OCI-LY7 (cell line): ENCODE data around the gene HPSE. TPM values are rescaled to one million over a fixed set of nuclear protein-coding genes. Genes with fewer than 3 reads are reported as not detected.

Experiments
- BruUV-seq: library from RNA; stranded (reverse); fragments of 400-500 nt; replicated peaks from 2 replicates; lab custom pipeline; 2021; lab: Mats Ljungman, UMichigan
- CTCF ChIA-PET: fragments of 300-600 bp; sonication (Branson Sonifier 250); formaldehyde crosslinking; loops from one replicate; lab custom pipeline; 2022; ENCODE audit warnings: antibody characterized with exemption; ENCODE audit not compliant: unreplicated experiment; lab: Charles Lee
- POLR2A ChIA-PET: fragments of 300-600 bp; sonication (Branson Sonifier 250); formaldehyde crosslinking; loops from one replicate; lab custom pipeline; 2022; ENCODE audit warnings: antibody characterized with exemption; lab: Charles Lee
- DNase-seq: peaks from one replicate; pipeline ENCODE4 v3.0.0-alpha.2; 2015; ENCODE audit warnings: low spot score
- H2AFZ ChIP-seq: fragments of 200-600 bp; sonication (generic), shearing (Covaris generic); 2 replicates; pipeline ENCODE4 v1.6.1; 2014; ENCODE audit warnings: mild to moderate bottlenecking, antibody characterized with exemption, low read length, moderate library complexity
- H3K27ac ChIP-seq: fragments of 200-600 bp; sonication (generic); 2 replicates; pipeline ENCODE4 v1.5.1; 2014; ENCODE audit warnings: mixed run types, low read depth, mild to moderate bottlenecking, moderate library complexity, low read length, inconsistent platforms; ENCODE audit not compliant: poor library complexity, severe bottlenecking
- H3K36me3 ChIP-seq: fragments of 200-600 bp; sonication (generic); 2 replicates; pipeline ENCODE4 v1.6.1; 2014; ENCODE audit warnings: mild to moderate bottlenecking, antibody characterized with exemption, low read length, moderate library complexity, mixed read lengths; ENCODE audit not compliant: insufficient read depth
- H3K4me1 ChIP-seq: fragments of 200-600 bp; sonication (generic); 2 replicates; pipeline ENCODE4 v1.5.1; 2014; ENCODE audit warnings: mild to moderate bottlenecking, low read length; ENCODE audit not compliant: insufficient read depth, poor library complexity, severe bottlenecking
- H3K4me2 ChIP-seq: fragments of 200-600 bp; sonication (generic); 2 replicates; pipeline ENCODE4 v1.6.1; 2014; ENCODE audit warnings: mild to moderate bottlenecking, low read length
- H3K4me3 ChIP-seq: fragments of 200-600 bp; sonication (generic); 2 replicates; pipeline ENCODE4 v1.5.1; 2014; ENCODE audit warnings: mild to moderate bottlenecking, low read depth, low read length; ENCODE audit not compliant: poor library complexity, severe bottlenecking
- H3K79me2 ChIP-seq: fragments of 200-600 bp; sonication (generic); 2 replicates; pipeline ENCODE4 v1.6.1; 2016; ENCODE audit warnings: low read depth, mild to moderate bottlenecking, low read length, moderate library complexity, mixed read lengths; ENCODE audit not compliant: insufficient read depth
- H3K9me2 ChIP-seq: fragments of 200-600 bp; sonication (generic); 2 replicates; pipeline ENCODE4 v1.6.1; 2016; ENCODE audit warnings: mild to moderate bottlenecking, low read length, mixed read lengths; ENCODE audit not compliant: insufficient read depth
- H3K9me3 ChIP-seq: fragments of 200-600 bp; sonication (generic); 2 replicates; pipeline ENCODE4 v1.6.1; 2014; ENCODE audit warnings: mild to moderate bottlenecking, mixed run types, low read length, mixed read lengths
- H4K20me1 ChIP-seq: fragments of 200-600 bp; sonication (generic); 2 replicates; pipeline ENCODE4 v1.6.1; 2014; ENCODE audit warnings: mild to moderate bottlenecking, antibody characterized with exemption, low read length, moderate library complexity, mixed read lengths; ENCODE audit not compliant: insufficient read depth
- CTCF ChIP-seq: fragments of 200-600 bp; sonication (generic); conservative IDR thresholded peaks from 2 replicates; pipeline ENCODE4 v1.5.1; 2014; ENCODE audit warnings: mild to moderate bottlenecking, antibody characterized with exemption, low read length, moderate library complexity, mixed read lengths
- EZH2phosphoT487 ChIP-seq: fragments of 200-600 bp; sonication (generic); IDR thresholded peaks from 2 replicates; pipeline ENCODE4 v1.6.1; 2018; ENCODE audit warnings: low read depth, borderline replicate concordance, mild to moderate bottlenecking, mixed run types, antibody characterized with exemption, low read length, moderate library complexity, mixed read lengths
- intact Hi-C: fragments of 100-400 bp; cut with micrococcal nuclease; formaldehyde crosslinking; loops from one replicate; pipeline ENCODE4 v1.10.0; 2022; ENCODE audit not compliant: unreplicated experiment
- total RNA-seq, 2 experiments: library from RNA; depleted of rRNA in 1 of 2; stranded (reverse); fragments of >200 nt in 1 of 2; shearing (Covaris generic) in 1 of 2; gene quantifications; 2 replicates each; pipeline ENCODE4 v1.2.3, GENCODE V29; 2014 to 2022

The HPSE gene
- total RNA-seq, 2 experiments from 2014 or later = 2.4 to 3.1 TPM

DNA sequence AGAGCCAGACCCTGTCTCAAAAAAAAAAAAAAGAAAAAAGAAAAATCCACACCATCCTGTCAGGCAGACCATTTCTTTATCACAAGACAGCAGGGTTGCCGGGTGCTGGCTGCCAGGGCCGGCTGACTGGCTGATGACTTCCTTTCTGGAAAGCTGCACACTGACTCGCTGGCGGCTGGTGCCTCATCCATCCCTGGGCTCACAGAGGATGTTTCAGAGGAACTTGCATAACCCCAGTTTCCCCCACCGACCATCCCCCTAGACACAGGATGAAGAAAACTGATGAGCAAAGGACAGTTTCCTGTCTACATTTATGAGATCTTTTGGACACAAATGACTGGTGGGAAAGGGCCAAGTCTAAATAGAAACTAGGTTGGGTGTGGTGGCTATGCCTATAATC is 14.1 kb downstream of the HPSE start:
- POLR2A ChIA-PET = interaction anchor here (0.6 kb wide), 2 partner anchors 370 to 563 kb away, joined by 3 to 4 read pairs; no protein-coding TSS in a partner anchor
- intact Hi-C loops = no loop called here
- no peak for DNase-seq

GRCh38 chr4:83318666-83319065 is 16.0 kb downstream of the HPSE start:
- Histone ChIP-seq H2AFZ (no peak overlapping the region), H3K27ac (no peak overlapping the region), H3K4me2 (no peak overlapping the region), H3K36me3 (no peaks in the 10 kb centered on the region), H3K4me3 (no peak overlapping the region), H3K9me2 (no peaks in the 10 kb centered on the region), H3K79me2 (no peaks in the 10 kb centered on the region), H3K9me3 (no peaks in the 10 kb centered on the region), H3K4me1 (no peaks in the 10 kb centered on the region), H4K20me1 (no peaks in the 10 kb centered on the region)
- no peak for TF ChIP-seq CTCF
- TF ChIP-seq EZH2phosphoT487 = no peak
- intact Hi-C loops = no loop called here
- CTCF ChIA-PET = no interaction called here
- DNase-seq = no peak
- POLR2A ChIA-PET = interaction anchor here (0.7 kb wide), 2 partner anchors 414 to 569 kb away, joined by 3 to 5 read pairs; no protein-coding TSS in a partner anchor
- BruUV-seq = no TSS peak

More for the DNA sequence above, 14.1 kb downstream of the HPSE start:
- no peak overlapping the region for H3K4me2 ChIP-seq
- TF ChIP-seq CTCF (no peak), EZH2phosphoT487 (no peak)
- H3K79me2 ChIP-seq = no peaks in the 10 kb centered on the region
- H3K27ac ChIP-seq = no peak overlapping the region
- no peaks in the 10 kb centered on the region for H3K36me3 ChIP-seq
- no TSS peak for BruUV-seq
- H2AFZ ChIP-seq = no peak overlapping the region
- no peaks in the 10 kb centered on the region for H3K9me2 ChIP-seq
- H3K9me3 ChIP-seq = no peaks in the 10 kb centered on the region
- no peaks in the 10 kb centered on the region for H4K20me1 ChIP-seq
- H3K4me1 ChIP-seq = no peaks in the 10 kb centered on the region
- CTCF ChIA-PET = interaction anchor here (0.6 kb wide), 1 partner anchor 1581 kb away, joined by 4 read pairs; no protein-coding TSS in a partner anchor
- no peak overlapping the region for H3K4me3 ChIP-seq

DNA sequence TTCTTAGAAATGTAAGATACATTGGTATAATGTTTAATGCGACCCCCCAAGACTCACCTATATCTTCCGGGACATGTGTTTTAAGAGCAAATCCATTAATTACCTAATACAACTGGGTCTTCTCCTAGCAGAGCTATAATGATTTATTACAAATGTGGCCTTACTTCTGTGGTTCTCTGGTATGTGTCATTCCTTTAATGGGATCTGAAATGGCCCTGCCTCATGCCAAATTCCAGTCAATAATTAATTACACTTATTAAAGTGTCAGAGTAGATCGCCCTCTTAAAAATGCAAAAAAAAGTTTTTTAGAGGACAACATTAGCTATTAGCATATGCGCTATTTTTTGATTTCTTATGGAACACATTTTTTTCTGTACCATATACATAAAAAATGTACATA is 17.0 kb downstream of the HPSE start:
- BruUV-seq = no TSS peak
- ChIA-PET CTCF (no interaction called here), POLR2A (interaction anchor here (0.7 kb wide), 1 partner anchor 23 kb away, joined by 3 read pairs; no protein-coding TSS in a partner anchor)
- H3K36me3 ChIP-seq = no peaks in the 10 kb centered on the region
- no peak overlapping the region for H2AFZ ChIP-seq
- H3K9me3 ChIP-seq = no peaks in the 10 kb centered on the region
- H3K4me2 ChIP-seq = no peak overlapping the region
- H3K27ac ChIP-seq = no peak overlapping the region
- intact Hi-C loops = no loop called here
- H3K9me2 ChIP-seq = no peaks in the 10 kb centered on the region
- TF ChIP-seq EZH2phosphoT487 (no peak), CTCF (no peak)
- no peak for DNase-seq
- no peaks in the 10 kb centered on the region for H4K20me1 ChIP-seq
- H3K4me3 ChIP-seq = no peak overlapping the region
- H3K4me1 ChIP-seq = no peaks in the 10 kb centered on the region
- H3K79me2 ChIP-seq = no peaks in the 10 kb centered on the region
